Epithelial cell of proximal tubule (primary cell): Measurements from ENCODE around the gene S100B. TPM values are rescaled to one million over a fixed set of nuclear protein-coding genes. Genes with fewer than 3 reads are reported as not detected.
"Not testable (repeated sequence)": the region's sequence is repeated elsewhere in the genome, so short reads cannot be mapped to it uniquely, and the experiment has no call there.

Experiments
- DNase-seq: peaks from one replicate; pipeline ENCODE4 v3.0.0-alpha.2; 2011; ENCODE audit warnings: low read depth
- H3K4me3 ChIP-seq: 2 replicates; pipeline ENCODE4 v1.5.1; 2011; ENCODE audit warnings: low read depth, mild to moderate bottlenecking, low read length
- CTCF ChIP-seq: conservative IDR thresholded peaks from 2 replicates; pipeline ENCODE4 v1.5.1; 2012; ENCODE audit warnings: low read depth, mild to moderate bottlenecking, low read length
- total RNA-seq: library from RNA; depleted of rRNA; stranded (reverse); fragments of >200 nt; gene quantifications from 2 replicates; pipeline ENCODE4 v1.2.3, GENCODE V29; 2015

Gene S100B
- total RNA-seq, 1 donor from 2014 or later: not detected

GRCh38 chr21:46636181-46636512 lies 31.3 kb upstream of the S100B start:
- H3K4me3 ChIP-seq: peak overlapping the region; percentile 99
- TF ChIP-seq CTCF: no peak
- no peak for DNase-seq

DNA sequence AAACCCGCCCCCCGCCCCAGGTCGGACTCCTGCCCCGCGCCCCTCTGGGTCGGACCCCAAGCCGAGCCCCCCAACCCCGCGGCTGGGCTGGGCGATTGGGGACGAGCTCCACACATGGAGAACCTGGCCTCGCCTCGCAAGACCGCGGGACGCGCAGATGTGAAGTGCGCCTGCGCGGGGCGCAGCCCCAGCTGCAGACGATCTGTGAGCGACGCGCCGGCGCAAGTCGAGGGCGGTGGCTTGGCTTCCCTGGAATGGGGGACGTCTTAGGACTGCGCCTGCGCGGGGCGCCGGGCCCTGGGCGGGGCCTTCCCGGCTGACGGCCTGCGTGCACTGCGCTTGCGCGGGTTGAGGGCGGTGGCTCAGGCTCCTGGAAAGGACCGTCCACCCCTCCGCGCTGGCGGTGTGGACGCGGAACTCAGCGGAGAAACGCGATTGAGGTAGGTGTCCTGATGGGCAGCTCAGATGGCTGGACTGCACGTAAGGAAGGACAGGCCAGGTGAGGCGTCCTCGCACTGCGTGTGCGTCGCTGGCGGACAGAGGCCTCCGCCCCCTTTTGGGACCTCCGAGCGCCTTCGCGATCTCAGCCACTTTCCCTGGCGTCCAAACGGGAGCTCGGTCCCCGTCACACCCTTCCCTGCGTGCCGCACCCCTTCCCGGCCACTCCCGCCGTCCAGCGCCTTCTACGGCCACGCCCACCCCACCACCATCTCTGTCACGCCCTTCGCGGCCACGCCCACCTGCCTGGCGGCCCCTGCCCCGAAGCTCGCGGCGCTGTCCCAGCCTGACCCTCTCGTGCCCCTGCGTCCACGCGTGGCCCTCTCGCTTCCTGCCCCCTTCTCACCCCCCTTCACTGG lies 30.7 kb upstream of the S100B start, which contains the start of gene PRMT2:
Gene PRMT2, plus strand, starts transcription at position 351 of the 857 bp plus-strand sequence. CDS start 1,278 bp downstream, outside the sequence.
- no peak for TF ChIP-seq CTCF

GRCh38 chr21:46634966-46635323 lies 30.1 kb upstream of the S100B start:
- no peak for DNase-seq
- peak; percentile 18 for TF ChIP-seq CTCF
- H3K4me3 ChIP-seq: peak overlapping the region; percentile 99

More for the DNA sequence above, 30.7 kb upstream of the S100B start, which contains the start of gene PRMT2:
- peak within 1 kb of the TSS; percentile 99 for H3K4me3 ChIP-seq
- DNase-seq: peak; percentile 52

GRCh38 chr21:46634427-46634826 lies 29.5 kb upstream of the S100B start:
- DNase-seq: no peak
- peak overlapping the region; percentile 99 for H3K4me3 ChIP-seq
- TF ChIP-seq CTCF: no peak

- TF ChIP-seq CTCF: no peak
- H3K4me3 ChIP-seq: no peak overlapping the region
- no peak for DNase-seq
These were observed 28.7 kb upstream of the S100B start for GRCh38 chr21:46633566-46633965.

- H3K4me3 ChIP-seq, DNase-seq: not testable (repeated sequence)
These were observed 26.0 kb upstream of the S100B start for GRCh38 chr21:46630915-46631314.

GRCh38 chr21:46628868-46629267 lies 24.0 kb upstream of the S100B start:
- no peak for DNase-seq
- no peak overlapping the region for H3K4me3 ChIP-seq
- TF ChIP-seq CTCF: no peak
